Parathyroid adenoma (tissue), 2 donors: ENCODE data around the gene CARTPT.

Experiments
- H2AFZ ChIP-seq: fragments of 300-600 bp; sonication (generic); one replicate; pipeline ENCODE4 v1.7.0; 2017; ENCODE audit warnings: antibody characterized with exemption, mild to moderate bottlenecking
- H3K27ac ChIP-seq: fragments of 300-600 bp; sonication (generic); one replicate; pipeline ENCODE4 v1.7.0; 2017
- H3K27me3 ChIP-seq: fragments of 300-600 bp; sonication (generic); one replicate; pipeline ENCODE4 v1.7.0; 2017; ENCODE audit warnings: low read length; ENCODE audit not compliant: control insufficient read depth, insufficient read depth
- H3K36me3 ChIP-seq: fragments of 300-600 bp; sonication (generic); one replicate; pipeline ENCODE4 v1.7.0; 2017; ENCODE audit warnings: low read length; ENCODE audit not compliant: control insufficient read depth, insufficient read depth
- H3K4me1 ChIP-seq: fragments of 300-600 bp; sonication (generic); one replicate; pipeline ENCODE4 v1.7.0; 2017; ENCODE audit warnings: control low read depth
- H3K4me2 ChIP-seq: fragments of 300-600 bp; sonication (generic); one replicate; pipeline ENCODE4 v1.7.0; 2017; ENCODE audit warnings: low read length
- H3K4me3 ChIP-seq: fragments of 300-600 bp; sonication (generic); one replicate; pipeline ENCODE4 v1.7.0; 2017; ENCODE audit warnings: low read depth, low read length
- H3K79me2 ChIP-seq: fragments of 300-600 bp; sonication (generic); one replicate; pipeline ENCODE4 v1.7.0; 2017; ENCODE audit warnings: control low read depth
- H3K9ac ChIP-seq: fragments of 300-600 bp; sonication (generic); one replicate; pipeline ENCODE4 v1.7.0; 2017; ENCODE audit warnings: mild to moderate bottlenecking
- H3K9me3 ChIP-seq: fragments of 300-600 bp; sonication (generic); one replicate; pipeline ENCODE4 v1.7.0; 2017; ENCODE audit warnings: low read length; ENCODE audit not compliant: control insufficient read depth
- TF ChIP-seq, protein P1 (sequence below): fragments of 300-600 bp; sonication (generic); IDR thresholded peaks from one replicate; pipeline ENCODE4 v1.7.0; 2017; ENCODE audit warnings: antibody characterized with exemption, mild to moderate bottlenecking
- donor health status: primary hyperparathyroidism.

CARTPT gene

DNA sequence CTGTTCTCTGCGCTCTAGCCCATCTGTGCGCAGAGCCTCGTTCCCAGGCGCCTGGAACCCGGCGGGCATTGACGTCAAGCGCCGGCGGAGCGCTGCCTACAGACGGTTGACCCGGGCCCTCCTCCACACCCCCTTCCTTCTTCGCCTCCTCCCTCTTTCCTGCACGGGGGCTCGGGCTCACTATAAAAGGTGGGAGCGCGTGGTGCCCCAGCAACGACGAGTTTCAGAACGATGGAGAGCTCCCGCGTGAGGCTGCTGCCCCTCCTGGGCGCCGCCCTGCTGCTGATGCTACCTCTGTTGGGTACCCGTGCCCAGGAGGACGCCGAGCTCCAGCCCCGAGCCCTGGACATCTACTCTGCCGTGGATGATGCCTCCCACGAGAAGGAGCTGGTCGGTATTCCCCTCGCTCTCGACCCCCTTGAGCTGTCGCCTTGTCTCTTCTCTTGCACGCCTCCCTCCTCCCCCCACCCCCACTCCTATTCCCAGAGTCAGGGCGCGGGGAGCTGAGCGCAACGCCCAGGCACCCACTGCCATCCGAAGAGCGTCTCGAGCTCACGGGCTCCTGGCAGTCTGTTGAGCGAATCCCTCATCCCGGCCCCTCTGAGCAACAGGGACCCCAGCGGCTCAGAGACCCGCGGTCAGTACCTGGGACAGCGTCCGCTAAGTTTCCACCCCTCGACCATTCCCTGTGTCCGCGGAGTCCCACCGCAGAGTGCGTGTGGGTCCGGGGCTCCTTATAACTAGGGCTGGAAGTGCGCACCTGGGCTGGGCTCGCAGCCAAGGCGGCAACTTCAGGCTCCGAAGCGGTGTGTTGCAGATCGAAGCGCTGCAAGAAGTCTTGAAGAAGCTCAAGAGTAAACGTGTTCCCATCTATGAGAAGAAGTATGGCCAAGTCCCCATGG, at the start of gene CARTPT:
Gene CARTPT (plus strand): TSS at position 213 of the 902 bp plus-strand sequence. CDS start 19 bp downstream, at position 232.
- Histone ChIP-seq H3K9me3 (no peaks in the 10 kb centered on the region), H3K27ac (no peak within 1 kb of the TSS), H2AFZ (no peak within 1 kb of the TSS), H3K27me3 (no peaks in the 10 kb centered on the region), H3K4me2 (no peak within 1 kb of the TSS), H3K4me3 (no peak within 1 kb of the TSS), H3K79me2 (no peaks in the 10 kb centered on the region), H3K9ac (no peak within 1 kb of the TSS), H3K4me1 (no peaks in the 10 kb centered on the region), H3K36me3 (no peaks in the 10 kb centered on the region)
- TF ChIP-seq, protein P1, sequence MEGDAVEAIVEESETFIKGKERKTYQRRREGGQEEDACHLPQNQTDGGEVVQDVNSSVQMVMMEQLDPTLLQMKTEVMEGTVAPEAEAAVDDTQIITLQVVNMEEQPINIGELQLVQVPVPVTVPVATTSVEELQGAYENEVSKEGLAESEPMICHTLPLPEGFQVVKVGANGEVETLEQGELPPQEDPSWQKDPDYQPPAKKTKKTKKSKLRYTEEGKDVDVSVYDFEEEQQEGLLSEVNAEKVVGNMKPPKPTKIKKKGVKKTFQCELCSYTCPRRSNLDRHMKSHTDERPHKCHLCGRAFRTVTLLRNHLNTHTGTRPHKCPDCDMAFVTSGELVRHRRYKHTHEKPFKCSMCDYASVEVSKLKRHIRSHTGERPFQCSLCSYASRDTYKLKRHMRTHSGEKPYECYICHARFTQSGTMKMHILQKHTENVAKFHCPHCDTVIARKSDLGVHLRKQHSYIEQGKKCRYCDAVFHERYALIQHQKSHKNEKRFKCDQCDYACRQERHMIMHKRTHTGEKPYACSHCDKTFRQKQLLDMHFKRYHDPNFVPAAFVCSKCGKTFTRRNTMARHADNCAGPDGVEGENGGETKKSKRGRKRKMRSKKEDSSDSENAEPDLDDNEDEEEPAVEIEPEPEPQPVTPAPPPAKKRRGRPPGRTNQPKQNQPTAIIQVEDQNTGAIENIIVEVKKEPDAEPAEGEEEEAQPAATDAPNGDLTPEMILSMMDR = no peak

DNA sequence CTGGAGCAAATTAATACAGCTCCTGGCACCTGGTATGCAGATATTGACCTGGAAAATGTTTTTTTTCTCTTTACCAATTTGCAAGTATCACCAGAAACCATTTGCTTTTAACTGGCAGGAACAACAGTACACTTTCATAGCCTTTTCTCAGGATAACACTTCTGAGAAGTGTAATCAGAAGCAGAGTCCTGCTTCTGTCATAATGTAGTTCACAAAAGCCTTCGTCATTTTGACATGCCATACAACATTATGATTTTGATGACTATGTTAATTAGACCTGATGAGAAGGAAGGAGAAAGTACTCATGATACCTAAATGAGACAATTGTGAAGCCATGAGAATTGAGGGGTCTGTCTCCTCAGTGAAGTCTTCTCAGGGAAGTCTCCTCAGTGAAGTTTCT, 41.1 kb upstream of the CARTPT start:
- no peaks in the 10 kb centered on the region for H3K9me3 ChIP-seq
- H2AFZ ChIP-seq = no peak overlapping the region
- no peak overlapping the region for H3K27ac ChIP-seq
- H3K4me1 ChIP-seq = no peaks in the 10 kb centered on the region
- no peaks in the 10 kb centered on the region for H3K36me3 ChIP-seq
- H3K79me2 ChIP-seq = no peaks in the 10 kb centered on the region
- H3K9ac ChIP-seq = no peak overlapping the region
- no peak overlapping the region for H3K4me3 ChIP-seq
- no peak overlapping the region for H3K4me2 ChIP-seq
- TF ChIP-seq, protein P1 = no peak
- no peaks in the 10 kb centered on the region for H3K27me3 ChIP-seq

DNA sequence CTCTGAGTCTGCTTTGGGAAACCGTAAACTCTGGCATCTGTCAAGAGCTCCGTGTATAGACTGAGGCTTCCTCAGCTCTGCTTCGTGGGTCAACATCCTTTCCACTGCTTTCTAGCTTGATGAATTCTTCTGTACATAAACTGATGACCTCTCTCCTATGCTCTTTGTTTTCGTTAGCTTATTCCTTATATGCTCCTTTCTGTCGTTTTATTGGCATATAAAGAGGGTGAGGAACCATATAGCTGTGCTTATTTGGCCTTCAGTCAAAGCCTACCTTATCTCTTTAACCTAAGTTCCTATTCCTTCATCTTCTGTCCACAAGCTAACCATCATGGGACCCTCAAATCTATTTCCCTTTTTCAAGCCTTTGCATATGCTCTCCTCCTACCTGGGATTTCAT, 39.4 kb upstream of the CARTPT start:
- Histone ChIP-seq H2AFZ (no peak overlapping the region), H3K36me3 (no peaks in the 10 kb centered on the region), H3K4me1 (no peaks in the 10 kb centered on the region), H3K4me3 (no peak overlapping the region), H3K79me2 (no peaks in the 10 kb centered on the region), H3K4me2 (no peak overlapping the region), H3K27me3 (no peaks in the 10 kb centered on the region), H3K27ac (no peak overlapping the region), H3K9ac (no peak overlapping the region), H3K9me3 (no peaks in the 10 kb centered on the region)
- TF ChIP-seq, protein P1 = no peak

DNA sequence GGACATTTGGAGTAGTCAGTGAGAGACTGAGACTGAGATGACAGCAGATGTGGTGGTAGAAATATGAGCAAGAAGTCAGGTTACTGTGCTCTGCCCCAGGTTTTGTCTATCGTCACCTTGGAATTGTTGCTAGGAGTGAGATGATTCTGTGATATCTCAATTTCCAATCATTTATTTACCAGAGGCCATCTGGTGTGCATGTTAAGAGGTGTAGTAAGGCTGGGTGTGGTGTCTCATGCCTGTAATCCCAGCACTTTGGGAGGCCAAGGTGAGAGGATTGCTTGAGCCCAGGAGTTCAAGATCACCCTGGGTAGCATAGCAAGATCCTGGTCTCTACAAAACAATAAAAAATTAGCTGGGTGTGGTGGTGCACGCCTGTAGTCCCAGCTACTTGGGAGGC, 38.6 kb upstream of the CARTPT start:
- no peaks in the 10 kb centered on the region for H3K9me3 ChIP-seq
- no peaks in the 10 kb centered on the region for H3K36me3 ChIP-seq
- TF ChIP-seq, protein P1 = no peak
- no peak overlapping the region for H2AFZ ChIP-seq
- no peaks in the 10 kb centered on the region for H3K27me3 ChIP-seq
- no peak overlapping the region for H3K27ac ChIP-seq
- no peak overlapping the region for H3K9ac ChIP-seq
- H3K79me2 ChIP-seq = no peaks in the 10 kb centered on the region
- no peaks in the 10 kb centered on the region for H3K4me1 ChIP-seq
- H3K4me3 ChIP-seq = no peak overlapping the region
- H3K4me2 ChIP-seq = no peak overlapping the region

DNA sequence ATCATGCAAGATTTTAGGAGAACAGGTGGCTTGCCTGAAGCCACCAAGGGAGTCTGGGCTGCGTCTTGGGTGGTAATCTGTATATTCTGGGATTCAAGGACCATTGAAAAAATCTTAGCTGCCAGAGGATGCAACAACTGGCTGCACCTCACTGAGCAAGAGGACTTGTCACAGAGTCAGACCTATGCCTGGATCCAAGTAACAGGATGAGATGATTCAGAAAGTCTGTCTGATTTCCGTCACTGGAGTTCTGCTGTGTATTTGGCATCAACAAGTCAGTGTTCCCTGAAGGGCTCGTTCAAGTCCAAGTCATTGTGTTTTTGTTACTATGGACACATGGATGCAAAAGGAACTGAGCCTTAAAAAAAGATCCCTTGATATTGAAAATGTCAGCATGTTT, 37.8 kb upstream of the CARTPT start:
- H3K4me2 ChIP-seq = no peak overlapping the region
- no peaks in the 10 kb centered on the region for H3K27me3 ChIP-seq
- no peaks in the 10 kb centered on the region for H3K36me3 ChIP-seq
- no peak overlapping the region for H3K27ac ChIP-seq
- H3K79me2 ChIP-seq = no peaks in the 10 kb centered on the region
- H3K4me1 ChIP-seq = no peaks in the 10 kb centered on the region
- no peak overlapping the region for H2AFZ ChIP-seq
- TF ChIP-seq, protein P1 = no peak
- H3K4me3 ChIP-seq = no peak overlapping the region
- H3K9me3 ChIP-seq = no peaks in the 10 kb centered on the region
- no peak overlapping the region for H3K9ac ChIP-seq
